B cell (primary cell): ENCODE data around the gene CCDC107. TPM values are rescaled to one million over a fixed set of nuclear protein-coding genes. Genes with fewer than 3 reads are reported as not detected.

Source experiments
- ATAC-seq: fragments of 200-7000 bp; cut with Tn5 transposase; one replicate; pipeline ENCODE4 v1.10.0; 2021; ENCODE audit warnings: low read depth, mild to moderate bottlenecking, moderate number of reproducible peaks, moderate library complexity
- CTCF ChIA-PET: fragments of 350-600 bp; sonication (Branson Sonifier 250); formaldehyde crosslinking; loops from one replicate; lab custom pipeline; 2021; ENCODE audit warnings: antibody characterized with exemption, inconsistent platforms; lab: Charles Lee
- POLR2A ChIA-PET: fragments of 350-600 bp; sonication (Branson Sonifier 250); formaldehyde crosslinking; loops from one replicate; lab custom pipeline; 2021; ENCODE audit warnings: antibody characterized with exemption; lab: Charles Lee
- DNase-seq: peaks from one replicate; pipeline ENCODE4 v3.0.0; 2013
- H2AFZ ChIP-seq: 2 replicates; pipeline ENCODE4 v1.6.1; 2012; ENCODE audit warnings: mild to moderate bottlenecking, low read depth, low read length; ENCODE audit not compliant: insufficient read depth, poor library complexity, severe bottlenecking
- H3K27ac ChIP-seq, 2 donors: 1 replicate in 1 of 2; 2 replicates in 1 of 2; pipeline ENCODE4 v1.5.1; 2012 to 2013; ENCODE audit warnings: low read length in 2 of 2, mild to moderate bottlenecking in 2 of 2, moderate library complexity in 1 of 2
- H3K27me3 ChIP-seq, 4 experiments: fragments of 200-600 bp in 1 of 4; sonication (generic) in 1 of 4; replicated peaks in 1 of 4; 1 replicate in 2 of 4; 2 replicates in 2 of 4; pipeline versions ENCODE4 v1.6.1 to v1.7.0; 2013 to 2016; ENCODE audit warnings: low read length in 3 of 4, mild to moderate bottlenecking in 2 of 4, mixed read lengths in 1 of 4, moderate library complexity in 1 of 4; ENCODE audit not compliant: insufficient read depth in 4 of 4, control insufficient read depth in 3 of 4; ENCODE audit errors: control extremely low read depth in 1 of 4
- H3K36me3 ChIP-seq, 2 experiments: replicated peaks in 1 of 2; 1 replicate in 1 of 2; 2 replicates in 1 of 2; pipeline versions ENCODE4 v1.6.1 to v1.7.1; 2013; ENCODE audit warnings: low read length in 1 of 2; ENCODE audit not compliant: insufficient read depth in 2 of 2, control insufficient read depth in 1 of 2; ENCODE audit errors: control extremely low read depth in 1 of 2, extremely low read depth in 1 of 2
- H3K4me1 ChIP-seq, 2 donors: fragments of 200-600 bp in 1 of 2; sonication (generic) in 1 of 2; 1 replicate in 1 of 2; 2 replicates in 1 of 2; pipeline versions ENCODE4 v1.5.1 to v1.6.1; 2013 to 2017; ENCODE audit warnings: low read length in 2 of 2; ENCODE audit not compliant: control insufficient read depth in 2 of 2, insufficient read depth in 2 of 2
- H3K4me2 ChIP-seq: replicated peaks from 2 replicates; pipeline ENCODE3; 2012; ENCODE audit warnings: mild to moderate bottlenecking, low read depth, low read length; ENCODE audit not compliant: poor library complexity, severe bottlenecking
- H3K4me3 ChIP-seq, 5 experiments: fragments of 200-600 bp in 1 of 5; sonication (generic) in 1 of 5; 1 replicate in 3 of 5; 2 replicates in 2 of 5; pipeline versions ENCODE4 v1.5.1 to v1.7.0; 2011 to 2016; ENCODE audit warnings: low read length in 4 of 5, mild to moderate bottlenecking in 4 of 5, low read depth in 2 of 5, control low read depth in 1 of 5, moderate library complexity in 1 of 5; ENCODE audit not compliant: insufficient read depth in 1 of 5; ENCODE audit errors: control extremely low read depth in 1 of 5, extremely low read depth in 1 of 5
- H3K79me2 ChIP-seq: fragments of 200-600 bp; sonication (generic); one replicate; pipeline ENCODE4 v1.6.0; 2016; ENCODE audit warnings: low read length; ENCODE audit not compliant: control insufficient read depth, insufficient read depth
- H3K9ac ChIP-seq: fragments of 200-600 bp; sonication (generic); 2 replicates; pipeline ENCODE4 v1.6.1; 2017; ENCODE audit warnings: mild to moderate bottlenecking, low read length, moderate library complexity
- H3K9me3 ChIP-seq, 3 donors: one replicate each; pipeline versions ENCODE4 v1.6.1 to v1.7.1; 2013; ENCODE audit warnings: low read length in 2 of 3; ENCODE audit not compliant: control insufficient read depth in 2 of 3, insufficient read depth in 1 of 3; ENCODE audit errors: control extremely low read depth in 1 of 3
- H4K20me1 ChIP-seq: 2 replicates; pipeline ENCODE4 v1.6.0; 2012; ENCODE audit warnings: mild to moderate bottlenecking, low read length; ENCODE audit not compliant: insufficient read depth, control insufficient read depth, poor library complexity, severe bottlenecking
- H3K27ac Mint-ChIP-seq: one replicate; pipeline ENCODE4 v1.8.0; 2021; ENCODE audit warnings: mixed read lengths
- H3K27me3 Mint-ChIP-seq: one replicate; pipeline ENCODE4 v1.8.0; 2021; ENCODE audit warnings: mixed read lengths
- H3K4me1 Mint-ChIP-seq: one replicate; pipeline ENCODE4 v1.8.0; 2021; ENCODE audit warnings: mixed read lengths
- H3K4me3 Mint-ChIP-seq: one replicate; pipeline ENCODE4 v1.8.0; 2021; ENCODE audit warnings: mixed read lengths
- H3K9me3 Mint-ChIP-seq: one replicate; pipeline ENCODE4 v1.8.0; 2022; ENCODE audit warnings: mixed read lengths; ENCODE audit not compliant: insufficient read depth
- EZH2 ChIP-seq: IDR thresholded peaks from 2 replicates; pipeline ENCODE4 v1.6.1; 2012; ENCODE audit warnings: borderline replicate concordance, low read depth, mild to moderate bottlenecking, moderate library complexity, low read length; ENCODE audit not compliant: insufficient read depth, poor library complexity, severe bottlenecking
- WGBS: methylation state at CpG from one replicate; pipeline ENCODE4 v1.1.5; 2013; ENCODE audit warnings: missing lambda C conversion rate; ENCODE audit not compliant: insufficient coverage; 5-methylcytosine and 5-hydroxymethylcytosine counted together
- intact Hi-C: fragments of 100-400 bp; cut with micrococcal nuclease; formaldehyde crosslinking; loops from one replicate; pipeline ENCODE4 v1.10.0; 2022
- polyA plus RNA-seq: library from polyadenylated mRNA; depleted of rRNA; stranded (reverse); fragments of >200 nt; gene quantifications from 2 replicates; pipeline ENCODE4 v1.2.3, GENCODE V29; 2012
- total RNA-seq, 2 donors: library from RNA; stranded (reverse); fragments of 120-200 nt in 1 of 2; gene quantifications; 1 replicate in 1 of 2; 2 replicates in 1 of 2; pipeline versions ENCODE4 v1.2.3 to v1.2.4, GENCODE V29; 2013 to 2022
- TF ChIP-seq, protein P1 (sequence below): fragments of 200-600 bp; IDR thresholded peaks from one replicate; pipeline ENCODE4 v1.8.0; 2022; ENCODE audit warnings: antibody characterized with exemption, mild to moderate bottlenecking

The CCDC107 gene
- total and polyA plus RNA-seq, 2 donors (not counting 1 experiment from before 2014, with no cell fraction given), result 22.5 to 33.8 TPM

DNA sequence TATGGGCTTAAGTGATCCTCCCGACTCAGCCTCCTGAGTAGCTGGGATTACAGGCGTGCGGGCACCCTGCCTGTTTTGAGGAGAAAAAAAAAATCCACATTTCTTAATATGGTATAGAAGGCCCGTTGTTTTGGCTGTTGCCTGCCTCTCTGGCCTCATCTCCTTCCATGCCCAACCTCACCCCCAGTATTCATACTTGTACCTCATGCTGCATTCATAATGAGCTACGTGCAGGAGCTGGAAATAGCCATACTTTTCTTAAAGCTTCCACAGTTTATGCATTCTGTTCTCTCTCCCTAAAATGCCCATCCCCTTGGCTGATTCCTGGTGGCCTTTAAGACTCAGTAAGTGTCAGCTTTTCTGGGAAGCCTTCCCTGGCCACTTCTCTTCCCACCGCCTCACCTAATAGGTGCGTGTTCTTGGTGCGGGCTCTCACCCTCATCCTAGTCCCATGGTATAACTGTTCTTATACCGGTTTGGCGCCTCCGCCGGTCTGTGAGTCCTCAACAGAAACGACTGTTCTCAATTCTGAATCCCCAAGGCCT lies 33.7 kb downstream of the CCDC107 start:
- ChIA-PET CTCF (interaction anchor here (0.8 to 10.0 kb wide), 10 partner anchors 7 to 88 kb away, joined by 3 to 195 read pairs (median 8); partner anchors contain the start of genes CD72, CREB3 and TLN1), POLR2A (interaction anchor here (1.2 to 2.5 kb wide), 2 partner anchors 34 to 45 kb away, joined by 3 to 11 read pairs; partner anchors contain the start of genes CCDC107 and RMRP)
- Histone ChIP-seq H3K4me1 (peaks cover 3 to 25% of the 10 kb centered on the region in 2 donors), H2AFZ (no peak overlapping the region), H3K4me3 (peak overlapping the region in 1 of 5 experiments; percentile 68), H3K4me2 (no peak overlapping the region), H3K79me2 (no peaks in the 10 kb centered on the region), H3K27ac (no peak overlapping the region), H3K9me3 (no peaks in the 10 kb centered on the region), H3K9ac (no peak overlapping the region), H3K27me3 (no peaks in the 10 kb centered on the region), H3K36me3 (peaks cover 0 to 12% of the 10 kb centered on the region in 2 experiments), H4K20me1 (no peaks in the 10 kb centered on the region)
- H3K4me1 Mint-ChIP-seq, result peaks cover 18% of the 10 kb centered on the region
- H3K4me3 Mint-ChIP-seq, result peak overlapping the region; percentile 88
- H3K27me3 Mint-ChIP-seq, result no peaks in the 10 kb centered on the region
- no peak overlapping the region for H3K27ac Mint-ChIP-seq
- no peak for ATAC-seq
- WGBS, result 93% methylated on average over 5 of the region's 13 CpGs
- TF ChIP-seq, protein P1, sequence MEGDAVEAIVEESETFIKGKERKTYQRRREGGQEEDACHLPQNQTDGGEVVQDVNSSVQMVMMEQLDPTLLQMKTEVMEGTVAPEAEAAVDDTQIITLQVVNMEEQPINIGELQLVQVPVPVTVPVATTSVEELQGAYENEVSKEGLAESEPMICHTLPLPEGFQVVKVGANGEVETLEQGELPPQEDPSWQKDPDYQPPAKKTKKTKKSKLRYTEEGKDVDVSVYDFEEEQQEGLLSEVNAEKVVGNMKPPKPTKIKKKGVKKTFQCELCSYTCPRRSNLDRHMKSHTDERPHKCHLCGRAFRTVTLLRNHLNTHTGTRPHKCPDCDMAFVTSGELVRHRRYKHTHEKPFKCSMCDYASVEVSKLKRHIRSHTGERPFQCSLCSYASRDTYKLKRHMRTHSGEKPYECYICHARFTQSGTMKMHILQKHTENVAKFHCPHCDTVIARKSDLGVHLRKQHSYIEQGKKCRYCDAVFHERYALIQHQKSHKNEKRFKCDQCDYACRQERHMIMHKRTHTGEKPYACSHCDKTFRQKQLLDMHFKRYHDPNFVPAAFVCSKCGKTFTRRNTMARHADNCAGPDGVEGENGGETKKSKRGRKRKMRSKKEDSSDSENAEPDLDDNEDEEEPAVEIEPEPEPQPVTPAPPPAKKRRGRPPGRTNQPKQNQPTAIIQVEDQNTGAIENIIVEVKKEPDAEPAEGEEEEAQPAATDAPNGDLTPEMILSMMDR, result no peak
- no peak for TF ChIP-seq EZH2
- DNase-seq, result no peak
- no peaks in the 10 kb centered on the region for H3K9me3 Mint-ChIP-seq
- intact Hi-C loops, result no loop called here

DNA sequence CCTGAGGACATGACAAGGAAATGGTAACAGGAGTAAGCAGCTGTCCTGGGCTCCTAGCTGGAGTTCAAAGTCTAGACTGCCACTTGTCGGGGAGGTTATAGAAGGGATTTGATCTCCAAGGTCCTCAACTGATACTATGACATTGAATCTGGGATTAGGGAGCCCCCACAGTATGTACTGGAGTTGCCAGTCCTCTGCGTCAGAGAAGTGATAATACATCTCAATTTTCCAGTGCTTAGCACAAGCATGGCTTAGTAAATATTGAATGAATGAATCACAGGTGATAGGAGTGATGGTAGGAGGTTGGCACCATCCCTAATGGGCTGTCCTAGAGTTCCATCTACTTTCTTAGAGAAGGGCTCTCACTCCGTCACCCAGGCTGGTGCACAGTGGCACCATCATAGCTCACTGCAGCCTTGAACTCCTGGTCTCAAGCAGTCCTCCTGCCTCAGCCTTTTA lies 37.9 kb downstream of the CCDC107 start:
- 100% methylated on average over 1 of the region's 3 CpGs for WGBS
- Histone ChIP-seq H3K4me3 (no peak overlapping the region), H3K79me2 (no peaks in the 10 kb centered on the region), H3K4me1 (peaks cover 3 to 13% of the 10 kb centered on the region in 2 donors), H3K9me3 (no peaks in the 10 kb centered on the region), H2AFZ (no peak overlapping the region), H3K9ac (no peak overlapping the region), H4K20me1 (peaks cover 7% of the 10 kb centered on the region), H3K27ac (no peak overlapping the region), H3K36me3 (peaks cover 0 to 52% of the 10 kb centered on the region in 2 experiments), H3K4me2 (no peak overlapping the region), H3K27me3 (no peaks in the 10 kb centered on the region)
- TF ChIP-seq, protein P1, result no peak
- no peaks in the 10 kb centered on the region for H3K9me3 Mint-ChIP-seq
- ChIA-PET POLR2A (interaction anchor here (0.5 to 2.4 kb wide), 3 partner anchors 49 to 147 kb away, joined by 3 to 9 read pairs (median 3); no protein-coding TSS in a partner anchor), CTCF (interaction anchor here (0.8 to 10.0 kb wide), 34 partner anchors 11 to 623 kb away, joined by 3 to 195 read pairs (median 8); partner anchors contain the start of genes ARHGEF39, CCDC107, CD72 and CREB3)
- no peaks in the 10 kb centered on the region for H3K27me3 Mint-ChIP-seq
- H3K27ac Mint-ChIP-seq, result no peak overlapping the region
- H3K4me1 Mint-ChIP-seq, result peaks cover 13% of the 10 kb centered on the region
- H3K4me3 Mint-ChIP-seq, result no peak overlapping the region
- no peak for DNase-seq
- ATAC-seq, result no peak
- intact Hi-C loops, result loop anchor here (1.0 to 2.0 kb wide), 5 partner anchors 37 to 92 kb away; partner anchors contain the start of genes CCDC107, CREB3, RMRP and TLN1
